Anterior cingulate cortex (tissue), 58 donors: ENCODE data around the gene BTRC.
"Not testable (repeated sequence)": the region's sequence is repeated elsewhere in the genome, so short reads cannot be mapped to it uniquely, and the experiment has no call there.

Source experiments
- DNase-seq, 58 donors: peaks; one replicate each; lab custom pipeline; 2025; lab: John Stamatoyannopoulos, UW

The BTRC gene

GRCh38 chr10:101353692-101354327 lies at the start of gene BTRC:
Gene BTRC (plus strand): TSS chr10:101354165. CDS start chr10:101354181, 16 bp downstream.
- DNase-seq, result peak; percentile 82 to 100 (median 98)

- DNase-seq, result peak in 10 of 58 donors; percentile 11 to 52 (median 15)
These were observed 49.6 kb upstream of the BTRC start for GRCh38 chr10:101304316-101304715.

DNA sequence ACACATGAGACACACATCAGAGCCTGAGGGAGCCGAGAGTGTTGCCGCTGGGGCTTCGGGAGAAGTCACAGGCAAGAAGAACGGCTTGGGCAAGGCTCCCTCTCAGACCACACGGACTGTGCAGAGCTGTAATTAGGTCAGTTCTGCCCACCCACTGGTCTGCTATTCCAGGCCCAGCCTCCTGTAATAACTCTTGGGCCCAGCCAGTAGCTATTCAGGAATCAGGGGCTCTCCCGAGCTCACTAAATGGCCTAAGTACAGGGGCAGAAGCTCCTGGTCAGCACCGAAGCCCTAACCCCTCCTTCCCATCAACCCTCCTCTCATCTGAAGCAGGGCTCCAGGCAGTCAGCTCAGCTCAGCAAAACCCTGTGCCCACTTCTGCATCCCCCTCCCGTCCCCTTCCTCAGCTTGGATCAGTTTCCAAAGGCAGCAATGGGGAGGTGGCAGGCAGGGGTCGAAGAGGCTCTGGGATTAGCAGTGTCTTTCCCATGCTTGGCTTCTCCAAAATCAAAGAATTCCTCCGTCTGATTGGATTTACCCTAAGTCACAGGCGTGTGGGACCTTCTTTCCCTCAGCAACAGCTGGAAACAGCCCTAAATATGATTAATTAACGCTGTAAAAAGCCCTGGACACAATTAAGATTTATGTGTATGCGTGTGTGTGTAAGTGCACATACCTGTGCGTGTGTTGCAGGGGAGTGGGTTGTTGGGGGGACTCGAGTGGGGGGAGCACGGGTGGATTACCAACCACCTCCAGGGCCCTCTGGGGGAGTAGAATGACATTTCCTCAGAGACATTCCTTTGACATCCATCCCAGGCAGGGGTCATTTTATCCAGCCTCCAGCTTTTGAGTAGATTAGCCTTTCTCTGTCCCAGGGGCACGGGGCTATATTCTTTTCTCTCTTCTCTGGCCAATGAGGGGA lies 48.4 kb upstream of the BTRC start:
- peak in 3 of 58 donors; percentile 6 to 15 (median 12) for DNase-seq

DNA sequence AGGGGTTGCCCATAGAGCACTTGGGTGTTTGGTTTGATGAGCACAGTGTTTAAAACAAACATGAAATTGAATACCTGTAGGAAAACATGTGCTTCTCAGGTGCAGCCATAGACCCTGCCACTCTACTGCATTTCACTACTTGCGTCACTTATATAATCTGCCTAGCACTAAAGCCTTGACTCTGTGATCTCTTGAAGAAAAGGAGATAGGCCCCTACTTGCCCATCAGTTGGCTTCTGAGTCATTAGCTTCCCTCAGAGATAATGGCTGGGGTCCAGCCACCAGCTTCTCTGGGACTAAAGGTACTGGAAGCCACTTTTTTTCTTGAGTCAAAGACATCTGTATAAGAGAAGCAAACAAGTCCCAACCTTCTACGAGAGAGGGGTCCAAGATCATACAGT lies 45.9 kb upstream of the BTRC start:
- DNase-seq, result no peak

DNA sequence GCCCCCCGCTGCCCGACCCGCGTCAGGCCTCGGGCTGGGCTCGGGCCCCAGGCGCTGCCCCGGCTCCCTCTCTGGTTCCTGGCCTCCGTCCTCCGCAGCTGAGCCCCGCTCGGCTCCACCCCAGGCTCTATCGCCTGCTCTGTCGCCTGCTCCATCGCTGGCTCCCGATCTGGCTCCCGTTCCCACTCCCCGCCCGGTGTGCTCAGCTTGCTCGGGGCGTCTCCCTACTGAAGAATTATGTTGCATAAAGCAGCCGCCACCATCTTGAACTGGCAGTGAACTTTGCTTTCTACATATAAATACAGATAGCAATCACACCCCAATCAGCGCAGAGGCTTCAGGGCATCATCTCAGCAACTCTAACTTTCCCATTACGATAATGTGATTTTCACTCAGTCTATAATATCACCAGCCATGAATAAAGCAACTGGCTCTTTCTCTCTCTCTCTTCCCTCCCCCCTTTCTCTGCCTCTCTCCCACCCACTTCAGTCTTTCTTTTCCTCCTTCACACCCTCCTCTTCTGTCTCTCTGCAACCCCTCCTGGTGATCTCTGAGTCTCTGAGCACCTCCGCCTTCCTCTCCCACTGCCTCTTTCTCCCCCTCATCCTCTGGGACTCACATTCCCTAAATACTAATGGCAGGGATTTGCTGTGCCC lies 43.3 kb upstream of the BTRC start:
- no peak for DNase-seq

DNA sequence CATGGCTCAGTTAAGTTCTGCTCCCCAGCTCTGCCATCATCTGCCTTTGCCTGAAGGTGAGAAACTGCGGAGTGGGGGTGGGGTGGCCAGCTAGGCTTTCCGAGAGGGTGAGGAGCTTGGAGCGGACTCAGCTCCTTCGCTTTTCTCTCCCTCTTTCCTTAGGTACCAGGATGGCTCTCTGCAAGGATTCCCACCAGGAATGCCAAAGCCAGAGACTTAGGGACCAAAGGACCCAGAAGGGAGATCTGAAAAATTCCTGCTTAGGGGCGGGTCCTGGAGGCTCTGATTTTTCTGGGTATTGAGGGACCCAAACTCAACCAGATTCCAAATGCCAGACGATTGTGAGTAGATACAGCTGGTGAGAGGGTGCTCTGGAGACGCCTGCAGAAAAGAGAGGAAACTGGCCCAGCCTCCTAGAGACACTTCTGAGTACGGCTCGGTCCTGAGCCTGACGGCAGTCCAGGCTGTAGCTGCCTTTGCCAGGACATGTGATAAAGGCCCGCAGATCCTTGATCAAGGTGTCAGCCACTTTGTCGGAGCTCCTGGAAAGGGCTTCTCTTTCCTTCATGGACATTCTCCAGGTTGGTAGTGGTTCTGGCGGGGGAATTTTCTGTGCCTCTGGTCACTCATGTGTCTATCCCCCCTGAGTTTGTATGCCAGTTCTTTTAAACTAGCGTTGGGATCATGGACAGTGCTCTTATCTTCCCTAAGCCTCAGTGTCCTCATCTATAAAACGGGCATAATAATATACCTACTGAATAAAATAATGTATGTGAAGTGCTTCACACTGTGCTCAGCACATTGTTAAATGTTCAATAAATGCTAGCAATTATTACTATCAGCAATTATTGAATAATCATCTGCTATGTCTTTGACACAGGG lies 42.5 kb upstream of the BTRC start:
- DNase-seq, result peak in 27 of 58 donors; percentile 6 to 73 (median 39)

- peak in 40 of 58 donors; percentile 4 to 82 (median 47) for DNase-seq
These were observed 34.6 kb upstream of the BTRC start for GRCh38 chr10:101319241-101319915.

- no peak for DNase-seq
These were observed 32.9 kb upstream of the BTRC start for GRCh38 chr10:101321073-101321472.

- no peak for DNase-seq
These were observed 31.5 kb upstream of the BTRC start for GRCh38 chr10:101322266-101323108.

GRCh38 chr10:101323495-101323894 lies 30.5 kb upstream of the BTRC start:
- DNase-seq, result no peak

DNA sequence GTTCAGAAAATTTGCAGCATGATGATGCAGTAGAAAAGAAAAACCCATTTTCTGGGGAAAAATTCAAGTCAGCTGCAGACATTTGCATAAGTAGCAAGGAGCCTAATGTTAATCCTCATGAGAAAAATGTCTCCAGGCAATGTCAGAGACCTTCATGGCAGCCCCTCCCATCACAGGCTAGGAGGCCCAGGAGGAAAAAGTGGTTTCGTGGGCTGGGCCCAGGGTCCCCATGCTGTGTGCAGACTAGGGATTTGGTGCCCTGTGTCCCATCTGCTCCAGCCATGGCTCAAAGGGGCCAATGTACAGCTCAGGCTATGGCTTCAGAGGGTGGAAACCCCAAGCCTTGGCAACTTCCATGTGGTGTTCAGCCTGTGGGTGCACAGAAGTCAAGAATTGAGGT lies 26.5 kb upstream of the BTRC start:
- DNase-seq, result not testable (repeated sequence)

DNA sequence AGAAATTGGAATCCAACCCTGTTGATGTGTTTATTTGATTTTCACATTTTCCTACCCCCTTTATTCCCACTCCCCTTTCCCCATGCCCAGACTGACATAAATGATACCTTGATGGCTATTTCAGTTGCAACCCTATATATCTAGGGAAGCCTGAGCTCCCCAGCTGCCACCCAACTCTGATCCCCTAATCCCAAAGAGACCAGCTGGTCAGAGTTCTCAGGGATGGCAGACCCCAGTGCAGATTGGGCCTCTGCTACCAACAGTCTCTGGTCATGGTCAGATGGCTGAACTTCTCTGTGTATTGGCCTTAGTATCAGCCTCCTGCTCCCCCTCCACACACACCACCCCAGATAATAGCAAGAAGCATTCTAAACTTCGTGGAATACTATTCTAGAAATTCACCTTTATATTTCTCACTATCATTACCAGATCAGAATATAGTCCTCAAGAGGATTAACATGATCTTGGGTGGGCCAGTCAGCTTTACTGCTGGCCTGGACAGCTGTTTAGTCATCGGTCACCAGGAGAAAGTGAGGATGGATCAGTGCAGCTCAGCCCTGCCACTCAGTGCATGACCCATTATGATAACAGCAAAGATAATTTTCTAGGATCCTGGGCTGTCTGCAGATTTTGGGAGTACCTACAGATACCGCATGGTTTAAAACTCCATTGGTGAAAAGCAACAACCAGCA lies 24.5 kb upstream of the BTRC start:
- DNase-seq, result no peak

DNA sequence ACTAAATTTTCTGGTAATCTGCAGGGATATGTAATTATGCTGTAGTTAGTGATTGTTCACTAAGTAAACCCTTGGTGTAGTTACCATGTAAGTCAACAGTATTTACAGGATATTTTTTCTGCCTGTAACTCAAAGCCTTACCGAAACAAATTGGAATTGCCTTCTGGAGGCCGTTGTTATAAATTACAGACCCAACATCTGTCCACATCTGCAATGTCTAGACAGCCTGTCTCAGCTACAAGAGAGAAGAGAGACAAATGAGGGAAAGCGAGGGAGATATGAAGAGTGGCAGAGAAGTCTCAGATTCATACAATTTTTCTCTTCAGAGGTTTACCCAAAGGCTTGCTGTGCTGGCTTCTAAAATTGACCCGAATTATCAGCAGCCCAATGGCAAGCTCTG lies 23.7 kb upstream of the BTRC start:
- no peak for DNase-seq

GRCh38 chr10:101330631-101331225 lies 23.2 kb upstream of the BTRC start:
- peak in 26 of 58 donors; percentile 2 to 68 (median 24) for DNase-seq

DNA sequence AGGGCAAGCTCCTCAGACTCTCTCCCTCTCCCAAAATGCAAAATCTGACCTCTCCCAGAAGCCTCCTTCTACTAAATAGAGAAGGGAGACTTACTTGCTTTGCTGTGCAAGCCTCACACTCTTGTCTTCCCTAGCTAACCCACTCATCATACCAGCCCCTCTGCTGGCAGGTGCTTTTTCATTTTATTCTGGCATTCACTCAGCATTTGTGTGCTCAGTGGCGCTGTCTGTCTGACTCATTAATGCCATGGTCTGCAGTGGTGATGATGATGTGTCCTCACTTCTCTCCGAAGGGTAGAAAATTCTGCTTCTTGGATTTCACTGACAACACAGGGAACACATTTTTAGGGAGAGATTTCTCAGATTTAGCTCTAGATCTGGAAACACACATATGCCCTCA lies 22.0 kb upstream of the BTRC start:
- peak in 1 of 58 donors; percentile 5 for DNase-seq

DNA sequence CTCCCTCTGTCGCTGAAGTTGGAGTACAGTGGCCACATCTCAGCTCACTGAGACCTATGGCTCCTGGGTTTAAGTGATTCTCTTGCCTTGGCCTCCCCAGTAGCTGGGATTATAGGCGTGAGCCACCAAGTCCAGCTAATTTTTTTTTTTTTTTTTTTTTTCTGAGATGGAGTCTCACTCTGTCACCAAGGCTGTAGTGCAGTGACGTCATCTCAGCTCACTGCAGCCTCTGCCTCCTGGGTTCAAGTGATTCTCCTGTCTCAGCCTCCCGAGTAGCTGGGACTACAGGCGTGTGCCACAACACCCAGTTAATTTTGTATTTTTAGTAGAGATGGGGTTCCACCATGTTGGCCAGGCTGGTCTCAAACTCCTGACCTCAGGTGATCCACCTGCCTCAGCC lies 19.7 kb upstream of the BTRC start:
- not testable (repeated sequence) for DNase-seq

DNA sequence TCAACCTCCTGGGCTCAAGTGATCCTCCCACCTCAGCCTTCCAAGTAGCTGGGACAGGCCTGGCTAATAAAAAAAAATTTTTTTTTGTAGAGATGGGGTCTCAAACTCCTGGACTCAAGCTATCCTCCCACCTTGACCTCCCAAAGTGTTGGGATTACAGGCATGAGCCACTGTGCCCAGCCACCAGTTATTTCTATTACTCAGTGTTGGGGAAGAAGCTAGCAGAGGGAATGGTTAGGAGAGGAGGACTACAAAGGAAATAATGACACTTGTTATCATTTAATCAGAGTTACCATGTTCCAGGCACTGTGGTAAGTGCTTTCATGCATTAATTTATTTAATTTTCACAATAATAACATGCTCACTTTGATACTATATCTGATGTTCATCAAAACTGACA lies 17.6 kb upstream of the BTRC start:
- no peak for DNase-seq

- DNase-seq, result no peak
These were observed 16.1 kb upstream of the BTRC start for GRCh38 chr10:101337836-101338235.
